NCI-H128 (cell line): ENCODE data around the gene CORIN.
"Not testable (repeated sequence)": the region's sequence is repeated elsewhere in the genome, so short reads cannot be mapped to it uniquely, and the experiment has no call there.

Source experiments
- DNase-seq: peaks from one replicate; lab custom pipeline; 2025; ENCODE audit not compliant: unreplicated experiment; lab: John Stamatoyannopoulos, UW

The CORIN gene

GRCh38 chr4:47721892-47722575 is 115.8 kb downstream of the CORIN start:
- DNase-seq: no peak

- no peak for DNase-seq
These were observed 116.4 kb downstream of the CORIN start for GRCh38 chr4:47721485-47721884.

DNA sequence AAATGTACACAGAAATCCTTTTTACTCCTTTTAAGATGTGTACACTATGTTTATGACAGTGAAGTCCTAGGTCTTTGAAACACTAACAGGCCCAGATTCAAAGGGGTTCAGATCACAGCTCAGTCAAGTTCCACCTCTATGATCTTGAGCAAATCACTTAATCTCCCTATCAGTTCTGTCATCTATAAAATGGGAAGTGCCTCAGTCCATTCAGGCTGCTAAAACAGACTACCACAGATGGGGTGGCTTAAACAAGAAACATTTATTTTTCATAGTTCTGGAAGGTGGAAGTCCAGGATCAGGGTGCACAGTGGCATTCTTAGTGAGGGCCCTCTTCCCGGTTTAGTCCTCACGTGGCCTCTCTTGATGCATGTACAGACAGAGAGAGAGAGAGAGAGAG is 117.1 kb downstream of the CORIN start:
- DNase-seq: no peak

- no peak for DNase-seq
These were observed 118.3 kb downstream of the CORIN start for GRCh38 chr4:47719576-47719975.

DNA sequence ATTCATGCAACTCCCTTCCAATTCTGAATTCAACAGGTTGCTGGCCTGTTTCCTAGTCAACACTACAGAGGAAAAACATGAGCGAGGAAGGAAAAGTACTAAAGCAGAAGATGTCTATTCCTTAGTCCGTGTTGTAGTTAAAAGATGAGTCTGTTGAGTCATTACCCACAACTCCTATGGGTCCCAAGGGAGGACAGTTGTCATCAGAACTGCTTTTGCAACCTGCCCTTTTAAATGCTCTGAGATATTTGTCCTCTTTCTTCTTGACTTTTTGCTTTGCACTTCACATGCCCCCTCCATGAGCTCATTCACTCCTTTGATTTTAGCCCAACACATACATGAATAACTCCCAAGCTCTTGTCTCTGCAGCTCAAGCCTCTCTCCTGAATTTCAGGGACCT is 119.2 kb downstream of the CORIN start:
- no peak for DNase-seq

GRCh38 chr4:47717188-47717587 is 120.7 kb downstream of the CORIN start:
- no peak for DNase-seq

- no peak for DNase-seq
These were observed 122.0 kb downstream of the CORIN start for GRCh38 chr4:47715716-47716416.

DNA sequence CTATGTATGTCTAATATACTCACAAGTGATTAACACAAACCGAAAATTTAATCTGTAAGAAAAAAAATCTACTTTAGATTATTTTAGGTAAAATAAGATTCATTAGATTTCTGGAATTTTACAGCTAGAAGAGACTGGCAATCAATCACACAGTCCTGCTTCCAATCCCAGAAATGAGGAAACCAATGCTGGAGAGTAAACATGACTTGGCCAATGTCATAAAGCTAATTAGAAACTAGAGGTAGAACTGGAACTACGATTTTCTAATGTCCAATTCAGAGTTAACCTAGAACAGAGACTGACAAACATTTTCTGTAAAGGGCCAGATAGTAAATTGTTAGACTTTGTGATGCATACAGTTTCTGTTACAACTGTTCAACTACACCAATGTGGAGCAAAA is 123.6 kb downstream of the CORIN start:
- DNase-seq: no peak

DNA sequence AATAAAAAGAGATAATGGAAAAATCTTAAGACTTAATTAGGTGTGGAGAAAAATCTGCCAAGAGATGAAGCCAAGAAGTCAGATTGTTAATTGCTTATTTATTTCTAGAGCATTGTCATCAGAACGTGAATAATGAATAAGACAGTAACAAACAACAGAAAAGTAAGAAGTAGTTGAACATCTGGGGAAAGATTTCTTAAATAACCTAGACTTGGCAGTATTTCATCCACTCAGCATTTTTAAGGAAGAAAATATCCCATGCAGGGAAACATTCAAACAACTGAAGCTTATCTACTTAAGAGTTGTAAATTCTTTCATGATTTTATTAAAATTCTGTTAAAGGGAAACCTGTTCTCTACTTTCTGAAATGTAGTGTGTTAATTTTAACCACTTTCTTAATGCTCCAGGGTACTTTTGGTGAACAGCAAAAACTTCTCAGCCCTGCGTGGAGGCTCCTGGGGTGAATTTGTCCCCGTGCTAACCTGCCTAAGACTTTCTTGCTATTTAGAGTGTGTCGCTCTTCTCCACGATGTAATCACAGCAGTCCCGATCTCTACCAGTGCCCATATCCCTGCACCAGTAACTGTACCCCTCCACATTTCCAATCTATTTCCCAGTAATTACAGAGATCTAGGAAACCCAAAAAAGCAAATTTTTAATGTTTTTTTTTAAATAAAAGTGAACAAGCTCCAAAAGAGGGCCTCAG is 124.6 kb downstream of the CORIN start:
- DNase-seq: no peak

DNA sequence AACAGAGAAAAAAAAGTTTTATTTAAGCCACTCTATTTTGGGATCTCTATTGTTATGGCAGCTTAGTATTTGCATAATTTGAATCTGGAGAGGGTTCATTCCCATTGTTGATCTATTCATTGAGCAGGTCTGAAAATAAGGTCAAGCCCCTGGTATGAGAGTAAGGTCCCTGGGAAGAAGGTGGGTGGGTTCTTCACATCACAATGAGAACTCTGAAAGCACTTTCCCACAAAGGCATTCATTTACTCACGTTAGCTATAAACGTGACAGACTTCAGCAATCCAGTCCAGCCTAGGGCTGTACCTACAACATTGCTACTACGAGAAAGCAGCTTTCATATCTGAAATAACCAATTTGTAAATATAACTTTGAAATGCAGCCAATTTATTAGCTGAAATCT is 126.2 kb downstream of the CORIN start:
- DNase-seq: no peak

- no peak for DNase-seq
These were observed 126.7 kb downstream of the CORIN start for GRCh38 chr4:47711183-47711582.

DNA sequence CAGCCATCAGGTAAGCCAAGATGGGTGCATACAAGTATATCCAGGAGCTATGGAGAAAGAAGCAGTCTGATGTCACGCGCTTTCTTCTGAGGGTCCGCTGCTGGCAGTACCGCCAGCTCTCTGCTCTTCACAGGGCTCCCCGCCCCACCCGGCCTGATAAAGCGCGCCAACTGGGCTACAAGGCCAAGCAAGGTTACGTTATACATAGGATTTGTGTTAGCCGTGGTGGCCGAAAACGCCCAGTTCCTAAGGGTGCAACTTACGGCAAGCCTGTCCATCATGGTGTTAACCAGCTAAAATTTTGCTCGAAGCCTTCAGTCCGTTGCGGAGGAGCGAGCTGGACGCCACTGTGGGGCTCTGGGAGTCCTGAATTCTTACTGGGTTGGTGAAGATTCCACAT is 131.5 kb downstream of the CORIN start:
- not testable (repeated sequence) for DNase-seq

- no peak for DNase-seq
These were observed 132.4 kb downstream of the CORIN start for GRCh38 chr4:47705326-47705981.

DNA sequence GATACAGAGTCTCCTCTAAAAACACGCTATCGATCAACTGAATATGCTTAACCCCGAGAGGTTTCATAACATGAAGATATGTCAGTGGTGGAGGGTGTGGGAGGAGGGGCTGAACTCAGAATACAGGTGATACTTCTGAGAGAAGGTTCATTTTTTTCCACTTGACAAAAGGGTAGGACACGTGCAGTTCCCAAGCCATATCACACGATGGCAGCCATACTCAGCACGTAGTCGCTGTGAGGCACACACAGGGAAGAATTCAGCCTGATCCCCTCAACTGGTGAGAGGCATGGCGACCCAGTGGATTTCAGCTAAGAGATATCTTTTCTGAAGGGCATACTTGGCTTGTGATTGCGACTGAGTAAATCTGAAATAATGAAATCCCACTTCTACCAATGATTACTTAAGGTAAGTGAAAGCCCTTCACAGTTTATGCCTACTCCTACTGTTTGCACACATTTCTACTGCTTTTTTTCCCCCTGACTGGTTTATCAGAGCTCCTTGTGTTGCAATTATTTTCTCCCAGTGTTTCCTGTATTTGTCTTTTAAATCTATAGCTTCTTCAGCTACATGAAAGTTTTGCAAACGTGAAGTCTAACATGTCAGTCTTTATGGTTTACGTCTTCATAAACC is 133.1 kb downstream of the CORIN start:
- DNase-seq: no peak

DNA sequence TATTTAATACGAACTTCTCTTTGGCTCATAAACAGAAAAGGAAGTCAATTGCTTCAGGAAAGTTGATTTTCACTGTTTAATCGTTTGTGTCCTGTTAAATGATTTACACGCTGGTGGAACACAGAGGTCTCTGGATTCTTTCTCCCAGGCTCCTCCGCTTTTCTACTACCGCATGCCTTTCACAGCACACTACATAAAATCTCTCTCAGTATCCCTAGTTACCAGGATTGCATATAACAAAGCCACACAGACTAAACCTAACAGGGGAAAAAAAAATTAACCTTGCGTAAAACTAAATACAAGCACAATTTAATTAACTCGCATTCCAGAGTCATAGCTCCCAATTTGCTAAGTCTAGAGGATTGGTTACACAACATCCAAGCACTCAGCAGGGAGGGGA is 133.9 kb downstream of the CORIN start:
- DNase-seq: no peak

GRCh38 chr4:47703008-47703407 is 134.9 kb downstream of the CORIN start:
- no peak for DNase-seq

DNA sequence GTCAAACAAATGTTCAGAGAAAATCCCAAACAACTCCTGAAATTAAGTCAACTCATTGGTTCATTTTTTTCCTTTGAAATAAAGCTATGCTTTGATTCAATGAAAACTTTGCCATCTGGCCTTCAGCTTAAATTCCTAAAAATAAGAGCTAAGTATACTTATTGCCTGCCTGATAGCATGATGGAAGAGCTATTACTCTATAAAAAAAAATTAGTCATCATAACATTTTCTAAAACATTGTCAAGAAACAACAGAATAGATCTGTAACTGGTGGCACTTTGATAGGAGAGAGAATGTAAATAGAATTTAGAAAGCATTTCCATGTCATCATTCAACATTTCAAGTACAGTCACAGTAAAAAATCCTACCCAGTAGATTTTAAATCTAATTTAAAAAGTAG is 136.6 kb downstream of the CORIN start:
- no peak for DNase-seq

- DNase-seq: no peak
These were observed 139.0 kb downstream of the CORIN start for GRCh38 chr4:47698837-47699236.

- no peak for DNase-seq
These were observed 141.0 kb downstream of the CORIN start for GRCh38 chr4:47696823-47697222.

- DNase-seq: no peak
These were observed 142.6 kb downstream of the CORIN start for GRCh38 chr4:47695260-47695659.

DNA sequence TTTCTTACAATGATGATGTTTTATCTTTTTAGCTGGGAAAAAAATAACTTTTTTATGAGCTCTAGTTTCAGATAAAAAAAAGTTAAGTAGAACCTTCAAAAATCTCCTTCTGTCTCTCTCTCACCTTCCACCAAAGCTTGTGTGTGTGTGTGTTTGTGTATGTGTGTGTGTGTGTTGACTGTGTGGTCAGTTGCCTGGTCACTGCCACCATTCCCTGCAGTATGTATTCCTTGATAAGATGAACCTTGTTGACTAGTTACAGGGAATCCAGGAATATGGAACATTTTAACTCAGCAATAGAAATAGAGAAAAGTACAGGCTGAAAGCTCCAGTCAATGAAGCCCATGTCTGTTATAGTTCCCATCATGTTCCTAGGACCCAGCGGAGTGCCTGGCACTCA is 143.5 kb downstream of the CORIN start:
- DNase-seq: no peak
